ENCODE data around the gene RNF149. TPM values are rescaled to one million over a fixed set of nuclear protein-coding genes. Genes with fewer than 3 reads are reported as not detected.

RNF149 gene
- polyA plus RNA-seq, 1 experiment: 20.8 TPM

Small RNA genes lying within 50 kb of the gene (small RNA-seq; reads per million reads assigned to genes)
- not detected for gene MIR5696 (ENCODE audit: insufficient read length, low read depth, low replicate concordance)
- 0.84 reads per million for gene SNORD89 (ENCODE audit: insufficient read length, low read depth, low replicate concordance)

Other genes with a start within 250 kb of the RNF149 start
- gene TBC1D8, start 157.3 kb downstream of the RNF149 start, polyA plus RNA-seq (2011; rRNA removed): 5.9 and 8.8 TPM in 2 replicates
- 63.0 and 68.6 TPM in 2 replicates for gene CNOT11, start 55.8 kb downstream of the RNF149 start, polyA plus RNA-seq (2011; rRNA removed)
- gene CREG2, start 78.8 kb upstream of the RNF149 start, polyA plus RNA-seq (2011; rRNA removed): not detected in 2 replicates
- gene RFX8, start 166.4 kb upstream of the RNF149 start, polyA plus RNA-seq (2011; rRNA removed): 1.7 and 2.1 TPM in 2 replicates

Measured in BJ (cell line).